Measurements from ENCODE around the gene RBM46. TPM values are rescaled to one million over a fixed set of nuclear protein-coding genes. Genes with fewer than 3 reads are reported as not detected.

The RBM46 gene
- total RNA-seq, 5 donors from 2014 or later (not counting 1 experiment from before 2014, with no cell fraction given): not detected

GRCh38 chr4:154757713-154758112 lies 23.4 kb upstream of the RBM46 start:
- 79% methylated on average over 2 of the region's 6 CpGs for WGBS (ENCODE audit: insufficient coverage)
- Mint-ChIP-seq H3K27ac (no peak overlapping the region), H3K27me3 (peaks cover 0 to 7% of the 10 kb centered on the region in 2 donors), H3K4me3 (no peak overlapping the region), H3K9me3 (no peaks in the 10 kb centered on the region), H3K36me3 (no peaks in the 10 kb centered on the region), H3K4me1 (no peaks in the 10 kb centered on the region)
- no peak for ATAC-seq (replicated peaks in 1 of 4)
- no peaks in the 10 kb centered on the region for H3K4me1 ChIP-seq (ENCODE audit: control insufficient read depth in 1 of 2, extremely low read depth in 1 of 2, insufficient read depth in 2 of 2, low read length in 2 of 2)
- H3K9me3 ChIP-seq: no peaks in the 10 kb centered on the region
- H3K36me3 ChIP-seq (ENCODE audit: control insufficient read depth in 2 of 2, extremely low read depth in 1 of 2, insufficient read depth in 1 of 2, low read length in 1 of 2): no peaks in the 10 kb centered on the region
- DNase-seq: no peak
- H3K4me3 ChIP-seq (ENCODE audit: control insufficient read depth in 1 of 2, extremely low read depth in 1 of 2, low read length in 1 of 2): no peak overlapping the region
- CTCF ChIA-PET: no interaction called here
- no peak overlapping the region for H3K27ac ChIP-seq (ENCODE audit: low read length)
- H3K27me3 ChIP-seq (replicated peaks in 1 of 2; ENCODE audit: control insufficient read depth in 2 of 2, extremely low read depth in 1 of 2, insufficient read depth in 2 of 2, low read length in 1 of 2): no peaks in the 10 kb centered on the region
- POLR2A ChIA-PET: no interaction called here

- no peaks in the 10 kb centered on the region for H3K36me3 Mint-ChIP-seq
- H3K36me3 ChIP-seq (ENCODE audit: control insufficient read depth in 2 of 2, extremely low read depth in 1 of 2, insufficient read depth in 1 of 2, low read length in 1 of 2): no peaks in the 10 kb centered on the region
- peaks cover 2 to 7% of the 10 kb centered on the region in 2 donors for H3K27me3 Mint-ChIP-seq
- H3K4me1 Mint-ChIP-seq: no peaks in the 10 kb centered on the region
- H3K4me3 Mint-ChIP-seq: no peak overlapping the region
- H3K27me3 ChIP-seq (replicated peaks in 1 of 2; ENCODE audit: control insufficient read depth in 2 of 2, extremely low read depth in 1 of 2, insufficient read depth in 2 of 2, low read length in 1 of 2): peaks cover 0 to 2% of the 10 kb centered on the region in 2 experiments
- CTCF ChIA-PET: no interaction called here
- POLR2A ChIA-PET: no interaction called here
- WGBS (ENCODE audit: insufficient coverage): 60% methylated on average over 1 of the region's 2 CpGs
- DNase-seq (no peak), ATAC-seq (replicated peaks in 1 of 4) (no peak)
- no peaks in the 10 kb centered on the region for H3K4me1 ChIP-seq (ENCODE audit: control insufficient read depth in 1 of 2, extremely low read depth in 1 of 2, insufficient read depth in 2 of 2, low read length in 2 of 2)
- no peak overlapping the region for H3K27ac ChIP-seq (ENCODE audit: low read length)
- H3K27ac Mint-ChIP-seq: no peak overlapping the region
- no peaks in the 10 kb centered on the region for H3K9me3 Mint-ChIP-seq
- no peaks in the 10 kb centered on the region for H3K9me3 ChIP-seq
- H3K4me3 ChIP-seq (ENCODE audit: control insufficient read depth in 1 of 2, extremely low read depth in 1 of 2, low read length in 1 of 2): no peak overlapping the region
Observed at GRCh38 chr4:154760895-154761294, 20.2 kb upstream of the RBM46 start.

- Mint-ChIP-seq H3K27ac (no peak overlapping the region), H3K9me3 (peaks cover 2 to 5% (median 4%) of the 10 kb centered on the region in 3 donors), H3K4me1 (no peaks in the 10 kb centered on the region), H3K27me3 (peaks cover 13 to 23% of the 10 kb centered on the region in 2 donors), H3K36me3 (no peaks in the 10 kb centered on the region), H3K4me3 (no peak overlapping the region)
- ChIA-PET CTCF (no interaction called here), POLR2A (no interaction called here)
- H3K36me3 ChIP-seq (ENCODE audit: control insufficient read depth in 2 of 2, extremely low read depth in 1 of 2, insufficient read depth in 1 of 2, low read length in 1 of 2): no peaks in the 10 kb centered on the region
- DNase-seq: no peak
- no peak overlapping the region for H3K27ac ChIP-seq (ENCODE audit: low read length)
- whole genome bisulfite sequencing (ENCODE audit: insufficient coverage): no CpG with 5 or more reads among the region's 1 CpG
- no peak for ATAC-seq (replicated peaks in 1 of 4)
- no peaks in the 10 kb centered on the region for H3K4me1 ChIP-seq (ENCODE audit: control insufficient read depth in 1 of 2, extremely low read depth in 1 of 2, insufficient read depth in 2 of 2, low read length in 2 of 2)
- H3K4me3 ChIP-seq (ENCODE audit: control insufficient read depth in 1 of 2, extremely low read depth in 1 of 2, low read length in 1 of 2): no peak overlapping the region
- peaks cover 0 to 7% of the 10 kb centered on the region in 2 experiments for H3K27me3 ChIP-seq (replicated peaks in 1 of 2; ENCODE audit: control insufficient read depth in 2 of 2, extremely low read depth in 1 of 2, insufficient read depth in 2 of 2, low read length in 1 of 2)
- H3K9me3 ChIP-seq: no peaks in the 10 kb centered on the region
Observed at GRCh38 chr4:154778264-154778663, 2.8 kb upstream of the RBM46 start.

- ChIA-PET CTCF (no interaction called here), POLR2A (no interaction called here)
- H3K27me3 Mint-ChIP-seq: peaks cover 13 to 23% of the 10 kb centered on the region in 2 donors
- no peak for DNase-seq
- H3K4me1 ChIP-seq (ENCODE audit: control insufficient read depth in 1 of 2, extremely low read depth in 1 of 2, insufficient read depth in 2 of 2, low read length in 2 of 2): no peaks in the 10 kb centered on the region
- no peaks in the 10 kb centered on the region for H3K36me3 ChIP-seq (ENCODE audit: control insufficient read depth in 2 of 2, extremely low read depth in 1 of 2, insufficient read depth in 1 of 2, low read length in 1 of 2)
- ATAC-seq (replicated peaks in 1 of 4): no peak
- no CpG with 5 or more reads among the region's 3 CpGs for WGBS (ENCODE audit: insufficient coverage)
- peaks cover 0 to 5% (median 4%) of the 10 kb centered on the region in 3 donors for H3K9me3 Mint-ChIP-seq
- no peak overlapping the region for H3K4me3 Mint-ChIP-seq
- no peak overlapping the region for H3K27ac ChIP-seq (ENCODE audit: low read length)
- no peaks in the 10 kb centered on the region for H3K4me1 Mint-ChIP-seq
- H3K27ac Mint-ChIP-seq: no peak overlapping the region
- no peak overlapping the region for H3K4me3 ChIP-seq (ENCODE audit: control insufficient read depth in 1 of 2, extremely low read depth in 1 of 2, low read length in 1 of 2)
- no peaks in the 10 kb centered on the region for H3K36me3 Mint-ChIP-seq
- H3K9me3 ChIP-seq: no peaks in the 10 kb centered on the region
- peaks cover under 1 to 7% of the 10 kb centered on the region in 2 experiments for H3K27me3 ChIP-seq (replicated peaks in 1 of 2; ENCODE audit: control insufficient read depth in 2 of 2, extremely low read depth in 1 of 2, insufficient read depth in 2 of 2, low read length in 1 of 2)
Observed at GRCh38 chr4:154779362-154779947, 1.6 kb upstream of the RBM46 start.

- H3K27me3 ChIP-seq (replicated peaks in 1 of 2; ENCODE audit: control insufficient read depth in 2 of 2, extremely low read depth in 1 of 2, insufficient read depth in 2 of 2, low read length in 1 of 2): peaks cover 2 to 7% of the 10 kb centered on the region in 2 experiments
- CTCF ChIA-PET: no interaction called here
- no peaks in the 10 kb centered on the region for H3K4me1 ChIP-seq (ENCODE audit: control insufficient read depth in 1 of 2, extremely low read depth in 1 of 2, insufficient read depth in 2 of 2, low read length in 2 of 2)
- no peaks in the 10 kb centered on the region for H3K36me3 Mint-ChIP-seq
- POLR2A ChIA-PET: no interaction called here
- ATAC-seq (replicated peaks in 1 of 4) (no peak), DNase-seq (no peak)
- H3K9me3 ChIP-seq: no peaks in the 10 kb centered on the region
- H3K27me3 Mint-ChIP-seq: peaks cover 13 to 17% of the 10 kb centered on the region in 2 donors
- no peak overlapping the region for H3K27ac Mint-ChIP-seq
- no peak overlapping the region for H3K4me3 ChIP-seq (ENCODE audit: control insufficient read depth in 1 of 2, extremely low read depth in 1 of 2, low read length in 1 of 2)
- H3K27ac ChIP-seq (ENCODE audit: low read length): no peak overlapping the region
- no peaks in the 10 kb centered on the region for H3K4me1 Mint-ChIP-seq
- no peak overlapping the region for H3K4me3 Mint-ChIP-seq
- H3K9me3 Mint-ChIP-seq: no peaks in the 10 kb centered on the region
- 84% methylated on average over 16 of the region's 18 CpGs for WGBS (ENCODE audit: insufficient coverage)
- no peaks in the 10 kb centered on the region for H3K36me3 ChIP-seq (ENCODE audit: control insufficient read depth in 2 of 2, extremely low read depth in 1 of 2, insufficient read depth in 1 of 2, low read length in 1 of 2)
Observed at GRCh38 chr4:154781983-154782293, 866 bp downstream of the RBM46 start.

GRCh38 chr4:154807042-154807630 lies 26.1 kb downstream of the RBM46 start:
- no peaks in the 10 kb centered on the region for H3K36me3 Mint-ChIP-seq
- Histone ChIP-seq H3K36me3 (ENCODE audit: control insufficient read depth in 2 of 2, extremely low read depth in 1 of 2, insufficient read depth in 1 of 2, low read length in 1 of 2) (no peaks in the 10 kb centered on the region), H3K9me3 (no peaks in the 10 kb centered on the region), H3K4me1 (ENCODE audit: control insufficient read depth in 1 of 2, extremely low read depth in 1 of 2, insufficient read depth in 2 of 2, low read length in 2 of 2) (no peaks in the 10 kb centered on the region), H3K4me3 (ENCODE audit: control insufficient read depth in 1 of 2, extremely low read depth in 1 of 2, low read length in 1 of 2) (no peak overlapping the region), H3K27me3 (replicated peaks in 1 of 2; ENCODE audit: control insufficient read depth in 2 of 2, extremely low read depth in 1 of 2, insufficient read depth in 2 of 2, low read length in 1 of 2) (no peaks in the 10 kb centered on the region), H3K27ac (ENCODE audit: low read length) (no peak overlapping the region)
- POLR2A ChIA-PET: interaction anchor here (0.6 kb wide), 2 partner anchors 967 to 1147 kb away, joined by 3 read pairs; partner anchors contain the start of gene CTSO (in 1 of the 2)
- H3K27ac Mint-ChIP-seq: no peak overlapping the region
- DNase-seq (peak in 1 of 35 experiments; percentile 17), ATAC-seq (replicated peaks in 1 of 4) (no peak)
- H3K4me3 Mint-ChIP-seq: no peak overlapping the region
- CTCF ChIA-PET: no interaction called here
- H3K9me3 Mint-ChIP-seq: no peaks in the 10 kb centered on the region
- H3K27me3 Mint-ChIP-seq: no peaks in the 10 kb centered on the region
- no peaks in the 10 kb centered on the region for H3K4me1 Mint-ChIP-seq
- no CpG with 5 or more reads among the region's 3 CpGs for WGBS (ENCODE audit: insufficient coverage)

- CTCF ChIA-PET: no interaction called here
- no peaks in the 10 kb centered on the region for H3K4me1 ChIP-seq (ENCODE audit: control insufficient read depth in 1 of 2, extremely low read depth in 1 of 2, insufficient read depth in 2 of 2, low read length in 2 of 2)
Observed at GRCh38 chr4:154818230-154818629, 37.2 kb downstream of the RBM46 start.

More at GRCh38 chr4:154818230-154818629, 37.2 kb downstream of the RBM46 start:
- Mint-ChIP-seq H3K27me3 (peaks cover 2 to 3% of the 10 kb centered on the region in 2 donors), H3K27ac (no peak overlapping the region), H3K9me3 (no peaks in the 10 kb centered on the region), H3K36me3 (no peaks in the 10 kb centered on the region), H3K4me1 (no peaks in the 10 kb centered on the region), H3K4me3 (no peak overlapping the region)
- DNase-seq (no peak), ATAC-seq (replicated peaks in 1 of 4) (no peak)
- Histone ChIP-seq H3K27ac (ENCODE audit: low read length) (no peak overlapping the region), H3K4me3 (ENCODE audit: control insufficient read depth in 1 of 2, extremely low read depth in 1 of 2, low read length in 1 of 2) (no peak overlapping the region), H3K9me3 (no peaks in the 10 kb centered on the region), H3K27me3 (replicated peaks in 1 of 2; ENCODE audit: control insufficient read depth in 2 of 2, extremely low read depth in 1 of 2, insufficient read depth in 2 of 2, low read length in 1 of 2) (no peaks in the 10 kb centered on the region), H3K36me3 (ENCODE audit: control insufficient read depth in 2 of 2, extremely low read depth in 1 of 2, insufficient read depth in 1 of 2, low read length in 1 of 2) (no peaks in the 10 kb centered on the region)
- POLR2A ChIA-PET: no interaction called here
